K562 (cell line): ENCODE measurements around the gene ALK. TPM values are rescaled to one million over a fixed set of nuclear protein-coding genes. Genes with fewer than 3 reads are reported as not detected.

Experiments
- ATAC-seq: fragments of 200-7000 bp; cut with Tn5 transposase; 3 replicates; pipeline ENCODE4 v1.9.1; 2020; ENCODE audit warnings: moderate library complexity
- BruUV-seq: library from RNA; stranded (reverse); fragments of 400-500 nt; replicated peaks from 2 replicates; lab custom pipeline; 2021; lab: Mats Ljungman, UMichigan
- CTCF ChIA-PET: fragments of 300-600 bp; formaldehyde crosslinking; extraction: SDS; loops from one replicate; lab custom pipeline; 2021; ENCODE audit warnings: low intra/inter-chr PET ratio; lab: Yijun Ruan, JAX
- POLR2A ChIA-PET: fragments of 300-600, 350-650 bp; sonication (Branson Sonifier 250); formaldehyde crosslinking; extraction: SDS; loops from one replicate; lab custom pipeline; 2021; ENCODE audit warnings: antibody characterized with exemption, inconsistent platforms; lab: Yijun Ruan, JAX
- DNase-seq, 4 experiments: peaks; one replicate each; pipeline versions ENCODE4 v3.0.0 to v3.0.0-alpha.2; 2011 to 2018; ENCODE audit warnings: low spot score in 3 of 4, mixed read lengths in 3 of 4; ENCODE audit errors: extremely low read depth in 1 of 4
- FAIRE-seq: peaks from 2 replicates; lab custom pipeline; 2011; peaks lifted over from hg19 to GRCh38; lab: Jason Lieb, UNC
- H2AFZ ChIP-seq: 2 replicates; pipeline ENCODE4 v1.6.0; 2011; ENCODE audit warnings: low read depth, low read length, control low read depth, inconsistent platforms
- H3K27ac ChIP-seq: fragments of 200-600 bp; 3 replicates; pipeline ENCODE4 v1.8.0; 2011; ENCODE audit warnings: low read depth, mild to moderate bottlenecking, control low read depth, inconsistent platforms, low read length, moderate library complexity, mixed read lengths; ENCODE audit errors: extremely low read depth
- H3K27me3 ChIP-seq, 2 experiments: fragments of 300-600 bp in 1 of 2; 2 replicates in 1 of 2; 3 replicates in 1 of 2; pipeline versions ENCODE4 v1.6.0 to v1.8.0; 2011; ENCODE audit warnings: inconsistent platforms in 2 of 2, low read length in 2 of 2, mild to moderate bottlenecking in 1 of 2, mixed read lengths in 1 of 2, moderate library complexity in 1 of 2; ENCODE audit not compliant: control insufficient read depth in 2 of 2, insufficient read depth in 2 of 2
- H3K36me3 ChIP-seq: fragments of 300-600 bp; 3 replicates; pipeline ENCODE4 v1.8.0; 2011; ENCODE audit warnings: mild to moderate bottlenecking, low read length, inconsistent platforms; ENCODE audit not compliant: control insufficient read depth, insufficient read depth
- H3K4me1 ChIP-seq, 2 experiments: fragments of 200-600 bp in 1 of 2; replicated peaks in 1 of 2; 2 replicates in 1 of 2; 3 replicates in 1 of 2; pipeline versions ENCODE4 v1.5.1 to v1.8.0; 2011; ENCODE audit warnings: inconsistent platforms in 2 of 2, low read length in 2 of 2, mild to moderate bottlenecking in 1 of 2, mixed read lengths in 1 of 2, moderate library complexity in 1 of 2; ENCODE audit not compliant: control insufficient read depth in 2 of 2, insufficient read depth in 2 of 2
- H3K4me2 ChIP-seq: 2 replicates; pipeline ENCODE4 v1.6.1; 2011; ENCODE audit warnings: low read length, control low read depth, inconsistent platforms, mixed read lengths; ENCODE audit not compliant: insufficient read depth
- H3K4me3 ChIP-seq: fragments of 200-600 bp; sonication (generic), shearing (Covaris generic); 2 replicates; pipeline ENCODE4 v1.5.1; 2016; ENCODE audit warnings: control low read depth, inconsistent platforms
- H3K79me2 ChIP-seq: fragments of 200-600 bp; 3 replicates; pipeline ENCODE4 v1.8.0; 2011; ENCODE audit warnings: low read length, inconsistent platforms; ENCODE audit not compliant: control insufficient read depth, insufficient read depth
- H3K9ac ChIP-seq, 2 experiments: 2 replicates each; pipeline versions ENCODE4 v1.6.0 to v1.6.1; 2011; ENCODE audit warnings: low read depth in 2 of 2, low read length in 2 of 2, control low read depth in 1 of 2, inconsistent platforms in 1 of 2, mild to moderate bottlenecking in 1 of 2, mixed read lengths in 1 of 2; ENCODE audit not compliant: insufficient read depth in 1 of 2
- H3K9me1 ChIP-seq: one replicate; pipeline ENCODE4 v1.6.0; 2011; ENCODE audit warnings: inconsistent platforms, mild to moderate bottlenecking, low read length, moderate library complexity; ENCODE audit not compliant: control insufficient read depth, insufficient read depth
- H3K9me3 ChIP-seq: replicated peaks from 2 replicates; pipeline ENCODE4 v1.5.1; 2011; ENCODE audit warnings: low read depth, low read length, inconsistent platforms; ENCODE audit not compliant: control insufficient read depth, insufficient read depth
- H4K20me1 ChIP-seq: replicated peaks from 2 replicates; pipeline ENCODE4 v1.6.1; 2011; ENCODE audit warnings: low read length, inconsistent platforms, mixed read lengths; ENCODE audit not compliant: control insufficient read depth, insufficient read depth
- HNRNPL ChIP-seq: fragments of 200-400 bp; formaldehyde crosslinking; IDR thresholded peaks from 2 replicates; pipeline ENCODE4 v1.6.1; 2017; ENCODE audit warnings: low read depth, mild to moderate bottlenecking, low read length
- HNRNPUL1 ChIP-seq: fragments of 200-400 bp; formaldehyde crosslinking; IDR thresholded peaks from 2 replicates; pipeline ENCODE4 v1.6.1; 2017; ENCODE audit warnings: low read length
- NFYB ChIP-seq: IDR thresholded peaks from 2 replicates; pipeline ENCODE4 v1.6.1; 2011; ENCODE audit warnings: mild to moderate bottlenecking, moderate library complexity; ENCODE audit not compliant: insufficient read length; ENCODE audit errors: extremely low read depth
- NR1H2 ChIP-seq: sonication (generic); formaldehyde crosslinking; IDR thresholded peaks from 2 replicates; pipeline ENCODE4 v1.4.0; 2020; ENCODE audit warnings: mild to moderate bottlenecking, missing genetic modification reagents
- NR2F6 ChIP-seq: fragments of 450-650 bp; formaldehyde crosslinking; IDR thresholded peaks from 2 replicates; pipeline ENCODE4 v1.4.0; 2020; ENCODE audit warnings: mild to moderate bottlenecking
- NR4A1 ChIP-seq, 2 experiments: fragments of 250-450 bp in 1 of 2; fragments of 450-650 bp in 1 of 2; sonication (Bioruptor Pico) in 1 of 2; IDR thresholded peaks; 2 replicates each; pipeline versions ENCODE4 v1.4.0 to v1.6.1; 2016 to 2020; ENCODE audit warnings: mild to moderate bottlenecking in 2 of 2, missing compliant biosample characterization in 1 of 2, missing genetic modification characterization in 1 of 2, moderate library complexity in 1 of 2
- RAD21 ChIP-seq, 2 experiments: fragments of 250-450 bp in 1 of 2; fragments of 450-650 bp in 1 of 2; sonication (Bioruptor Pico) in 1 of 2; formaldehyde crosslinking in 1 of 2; IDR thresholded peaks in 1 of 2; conservative IDR thresholded peaks in 1 of 2; 2 replicates each; pipeline versions ENCODE4 v1.4.0 to v1.8.0; 2020 to 2022; ENCODE audit warnings: mild to moderate bottlenecking in 2 of 2, moderate library complexity in 1 of 2
- RB1 ChIP-seq: fragments of 450-650 bp; IDR thresholded peaks from 2 replicates; pipeline ENCODE4 v1.6.1; 2017; ENCODE audit warnings: low read depth, mild to moderate bottlenecking
- RBM22 ChIP-seq: fragments of 200-400 bp; formaldehyde crosslinking; IDR thresholded peaks from 2 replicates; pipeline ENCODE4 v1.6.1; 2018; ENCODE audit warnings: low read length, low read depth; ENCODE audit not compliant: poor library complexity, severe bottlenecking
- TEAD2 ChIP-seq: fragments of 450-650 bp; IDR thresholded peaks from 2 replicates; pipeline ENCODE4 v1.6.1; 2016; ENCODE audit warnings: missing genetic modification characterization, control low read depth, missing compliant biosample characterization
- ZBTB7A ChIP-seq: IDR thresholded peaks from 2 replicates; pipeline ENCODE4 v1.6.1; 2011; ENCODE audit warnings: low read depth, mild to moderate bottlenecking, low read length, moderate library complexity, borderline replicate concordance; ENCODE audit not compliant: control insufficient read depth
- ZNF124 ChIP-seq: sonication (generic); formaldehyde crosslinking; IDR thresholded peaks from 2 replicates; pipeline ENCODE4 v1.8.1; 2022; ENCODE audit warnings: missing genetic modification reagents
- ZNF140 ChIP-seq: fragments of 250-450 bp; sonication (Bioruptor Pico); IDR thresholded peaks from 2 replicates; pipeline ENCODE4 v1.8.0; 2021; ENCODE audit warnings: moderate library complexity, mild to moderate bottlenecking, inconsistent platforms
- ZNF507 ChIP-seq: conservative IDR thresholded peaks from 2 replicates; pipeline ENCODE4 v1.6.1; 2017; ENCODE audit warnings: missing genetic modification characterization, missing compliant biosample characterization
- WGBS: fragments of 100-300 bp; shearing (Covaris generic); methylation state at CpG from one replicate; pipeline ENCODE4 v1.1.6; 2016; ENCODE audit warnings: low coverage, mixed read lengths; ENCODE audit not compliant: insufficient coverage; ENCODE audit errors: missing lambda C conversion rate; 5-methylcytosine and 5-hydroxymethylcytosine counted together
- in situ Hi-C: fragments of 300-500 bp; cut with MboI; formaldehyde crosslinking; loops from 4 replicates; pipeline ENCODE4 v1.15.0; 2018; ENCODE audit warnings: inconsistent platforms, mixed read lengths
- intact Hi-C: fragments of 100-400 bp; cut with micrococcal nuclease; formaldehyde crosslinking; loops from 2 replicates; pipeline ENCODE4 v1.14.2; 2022
- polyA plus RNA-seq, 8 experiments: library from polyadenylated mRNA; depleted of rRNA in 4 of 8; stranded (reverse) in 5 of 8; unstranded in 3 of 8; fragments of >200 nt; fragmentation: Nextera tagmentation in 2 of 8; fragmentation: Illumina TruSeq in 1 of 8; extraction: Ambion mirVana in 2 of 8; extraction: Trizol in 1 of 8; gene quantifications; 2 replicates each; pipeline versions ENCODE4 v1.2.1 to v1.2.3, GENCODE V29; 2011 to 2014; ENCODE audit warnings: inconsistent platforms in 1 of 8, missing spikeins in 1 of 8
- total RNA-seq, 7 experiments: library from RNA; depleted of rRNA in 6 of 7; stranded (reverse); fragments of >200 nt in 6 of 7; fragmentation: Illumina TruSeq in 2 of 7; extraction: Trizol in 2 of 7; gene quantifications; 2 replicates each; pipeline versions ENCODE4 v1.2.1 to v1.2.3, GENCODE V29; 2011 to 2021; ENCODE audit warnings: low replicate concordance in 1 of 7
- TF ChIP-seq, protein P1 (sequence below): fragments of 200-400 bp; formaldehyde crosslinking; IDR thresholded peaks from 2 replicates; pipeline ENCODE4 v1.6.1; 2017; ENCODE audit warnings: mild to moderate bottlenecking, low read depth, low read length, moderate library complexity
- TF ChIP-seq, protein P2 (sequence below): sonication (generic); formaldehyde crosslinking; IDR thresholded peaks from 2 replicates; pipeline ENCODE4 v1.8.0; 2022; ENCODE audit warnings: missing genetic modification reagents, mild to moderate bottlenecking, borderline replicate concordance
- TF ChIP-seq, protein P3 (sequence below), 2 experiments: fragments of 450-650 bp in 1 of 2; sonication (generic) in 1 of 2; formaldehyde crosslinking; conservative IDR thresholded peaks; 2 replicates each; pipeline versions ENCODE4 v1.4.0 to v1.8.1; 2020 to 2022; ENCODE audit warnings: mild to moderate bottlenecking in 1 of 2, missing genetic modification reagents in 1 of 2

Gene ALK
- total and polyA plus RNA-seq, 9 of the 15 experiments (the other 6 are each of a cell fraction or from before 2014, with no cell fraction given) = not detected

DNA sequence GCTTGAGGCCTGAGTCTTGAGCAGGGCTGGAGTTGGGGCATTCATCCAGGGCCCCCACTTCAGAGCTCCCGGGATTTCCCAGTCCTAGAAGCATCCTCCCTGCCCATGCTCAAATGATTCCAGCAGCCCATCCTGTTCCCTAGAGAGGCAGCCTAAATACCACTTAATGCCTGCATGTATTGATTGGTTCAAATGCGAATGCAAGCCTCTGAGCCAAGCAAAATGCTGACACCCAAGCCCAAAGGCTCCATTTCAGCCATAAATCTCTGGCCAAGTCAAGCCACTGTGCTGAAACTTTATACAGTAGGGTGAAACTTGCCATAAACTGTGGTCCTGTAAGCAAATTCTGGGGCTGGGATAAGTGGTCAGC is 526.4 kb downstream of the ALK start:
- 0% methylated on average over 2 of the region's 2 CpGs for WGBS
- Histone ChIP-seq H3K27me3 (0 out of 5 replicates have a peak, but pooled peaks cover 0 to 3% of the 10 kb centered on the region in 2 experiments), H3K27ac (no peak overlapping the region), H4K20me1 (no peaks in the 10 kb centered on the region; the same call in 1 of the 2 replicates), H3K9ac (no peak overlapping the region), H3K79me2 (no peaks in the 10 kb centered on the region), H3K4me1 (no peaks in the 10 kb centered on the region), H3K4me2 (no peak overlapping the region), H2AFZ (no peak overlapping the region), H3K36me3 (no peaks in the 10 kb centered on the region), H3K9me3 (no peaks in the 10 kb centered on the region), H3K9me1 (no peaks in the 10 kb centered on the region), H3K4me3 (no peak overlapping the region)
- BruUV-seq = no TSS peak
- no peak for FAIRE-seq
- in situ Hi-C loops = no loop called here
- intact Hi-C loops = no loop called here
- CTCF ChIA-PET = no interaction called here
- ATAC-seq = no peak
- POLR2A ChIA-PET = no interaction called here
- DNase-seq = no peak
- TF ChIP-seq HNRNPUL1 (no peak), TEAD2 (no peak), NFYB (no peak), ZBTB7A (no peak), ZNF124 (CRISPR knock-in tag) (no peak), RB1 (no peak), RBM22 (no peak), ZNF507 (tag) (no peak), RAD21 (CRISPR knock-in tag; conservative IDR thresholded peaks at IDR 0.05 in 1 of 2, IDR thresholded peaks at IDR 0.05 in 1 of 2) (no peak), NR2F6 (no peak), NR4A1 (CRISPR knock-in tag; IDR thresholded peaks at IDR 0.05) (no peak), NR4A1 (tag; IDR thresholded peaks at IDR 0.05) (no peak), ZNF140 (CRISPR knock-in tag) (no peak), HNRNPL (no peak), NR1H2 (CRISPR knock-in tag) (no peak)
- TF ChIP-seq, protein P1, sequence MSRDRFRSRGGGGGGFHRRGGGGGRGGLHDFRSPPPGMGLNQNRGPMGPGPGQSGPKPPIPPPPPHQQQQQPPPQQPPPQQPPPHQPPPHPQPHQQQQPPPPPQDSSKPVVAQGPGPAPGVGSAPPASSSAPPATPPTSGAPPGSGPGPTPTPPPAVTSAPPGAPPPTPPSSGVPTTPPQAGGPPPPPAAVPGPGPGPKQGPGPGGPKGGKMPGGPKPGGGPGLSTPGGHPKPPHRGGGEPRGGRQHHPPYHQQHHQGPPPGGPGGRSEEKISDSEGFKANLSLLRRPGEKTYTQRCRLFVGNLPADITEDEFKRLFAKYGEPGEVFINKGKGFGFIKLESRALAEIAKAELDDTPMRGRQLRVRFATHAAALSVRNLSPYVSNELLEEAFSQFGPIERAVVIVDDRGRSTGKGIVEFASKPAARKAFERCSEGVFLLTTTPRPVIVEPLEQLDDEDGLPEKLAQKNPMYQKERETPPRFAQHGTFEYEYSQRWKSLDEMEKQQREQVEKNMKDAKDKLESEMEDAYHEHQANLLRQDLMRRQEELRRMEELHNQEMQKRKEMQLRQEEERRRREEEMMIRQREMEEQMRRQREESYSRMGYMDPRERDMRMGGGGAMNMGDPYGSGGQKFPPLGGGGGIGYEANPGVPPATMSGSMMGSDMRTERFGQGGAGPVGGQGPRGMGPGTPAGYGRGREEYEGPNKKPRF = no peak
- TF ChIP-seq, protein P2, sequence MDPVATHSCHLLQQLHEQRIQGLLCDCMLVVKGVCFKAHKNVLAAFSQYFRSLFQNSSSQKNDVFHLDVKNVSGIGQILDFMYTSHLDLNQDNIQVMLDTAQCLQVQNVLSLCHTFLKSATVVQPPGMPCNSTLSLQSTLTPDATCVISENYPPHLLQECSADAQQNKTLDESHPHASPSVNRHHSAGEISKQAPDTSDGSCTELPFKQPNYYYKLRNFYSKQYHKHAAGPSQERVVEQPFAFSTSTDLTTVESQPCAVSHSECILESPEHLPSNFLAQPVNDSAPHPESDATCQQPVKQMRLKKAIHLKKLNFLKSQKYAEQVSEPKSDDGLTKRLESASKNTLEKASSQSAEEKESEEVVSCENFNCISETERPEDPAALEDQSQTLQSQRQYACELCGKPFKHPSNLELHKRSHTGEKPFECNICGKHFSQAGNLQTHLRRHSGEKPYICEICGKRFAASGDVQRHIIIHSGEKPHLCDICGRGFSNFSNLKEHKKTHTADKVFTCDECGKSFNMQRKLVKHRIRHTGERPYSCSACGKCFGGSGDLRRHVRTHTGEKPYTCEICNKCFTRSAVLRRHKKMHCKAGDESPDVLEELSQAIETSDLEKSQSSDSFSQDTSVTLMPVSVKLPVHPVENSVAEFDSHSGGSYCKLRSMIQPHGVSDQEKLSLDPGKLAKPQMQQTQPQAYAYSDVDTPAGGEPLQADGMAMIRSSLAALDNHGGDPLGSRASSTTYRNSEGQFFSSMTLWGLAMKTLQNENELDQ = no peak
- TF ChIP-seq, protein P3, sequence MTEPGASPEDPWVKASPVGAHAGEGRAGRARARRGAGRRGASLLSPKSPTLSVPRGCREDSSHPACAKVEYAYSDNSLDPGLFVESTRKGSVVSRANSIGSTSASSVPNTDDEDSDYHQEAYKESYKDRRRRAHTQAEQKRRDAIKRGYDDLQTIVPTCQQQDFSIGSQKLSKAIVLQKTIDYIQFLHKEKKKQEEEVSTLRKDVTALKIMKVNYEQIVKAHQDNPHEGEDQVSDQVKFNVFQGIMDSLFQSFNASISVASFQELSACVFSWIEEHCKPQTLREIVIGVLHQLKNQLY (CRISPR knock-in tag; conservative IDR thresholded peaks at IDR 0.05) = no peak
